Measurements from ENCODE around the gene SLAMF6. TPM values are rescaled to one million over a fixed set of nuclear protein-coding genes. Genes with fewer than 3 reads are reported as not detected.

SLAMF6 gene
- total and polyA plus RNA-seq, 4 donors = 0.76 to 1.2 (median 0.92) TPM

GRCh38 chr1:160552425-160552824, 29.4 kb upstream of the SLAMF6 start:
- DNase-seq (ENCODE audit: low spot score) = no peak
- TF ChIP-seq ZBTB33 (IDR thresholded peaks at IDR 0.05) (no peak), TAF1 (conservative IDR thresholded peaks at IDR 0.05) (no peak), HNF4A (conservative IDR thresholded peaks at IDR 0.05) (no peak), FOXA2 (IDR thresholded peaks at IDR 0.05) (no peak), MAX (IDR thresholded peaks at IDR 0.05) (no peak)
- Histone ChIP-seq H3K9me3 (ENCODE audit: control insufficient read depth in 4 of 4, low read length in 3 of 4) (no peaks in the 10 kb centered on the region), H3K27me3 (ENCODE audit: control insufficient read depth in 4 of 4, insufficient read depth in 4 of 4, low read length in 3 of 4) (no peaks in the 10 kb centered on the region), H3K36me3 (ENCODE audit: control insufficient read depth in 4 of 4, insufficient read depth in 3 of 4, low read depth in 1 of 4, low read length in 3 of 4) (no peaks in the 10 kb centered on the region), H3K27ac (ENCODE audit: low read depth in 1 of 2, low read length in 2 of 2) (no peak overlapping the region), H3K9ac (ENCODE audit: low read depth in 1 of 2, low read length in 2 of 2) (no peak overlapping the region), H3K4me3 (ENCODE audit: low read depth in 1 of 3, low read length in 3 of 3) (no peak overlapping the region), H3K4me1 (ENCODE audit: control insufficient read depth in 4 of 4, insufficient read depth in 4 of 4, low read length in 3 of 4) (no peaks in the 10 kb centered on the region)
- 89% methylated on average over 2 of the region's 2 CpGs for WGBS

GRCh38 chr1:160550572-160551034, 27.5 kb upstream of the SLAMF6 start:
- no peak overlapping the region for H3K9ac ChIP-seq (ENCODE audit: low read depth in 1 of 2, low read length in 2 of 2)
- no peak overlapping the region for H3K27ac ChIP-seq (ENCODE audit: low read depth in 1 of 2, low read length in 2 of 2)
- no peaks in the 10 kb centered on the region for H3K27me3 ChIP-seq (ENCODE audit: control insufficient read depth in 4 of 4, insufficient read depth in 4 of 4, low read length in 3 of 4)
- H3K9me3 ChIP-seq (ENCODE audit: control insufficient read depth in 4 of 4, low read length in 3 of 4) = no peaks in the 10 kb centered on the region
- 70% methylated on average over 6 of the region's 6 CpGs for WGBS
- no peaks in the 10 kb centered on the region for H3K36me3 ChIP-seq (ENCODE audit: control insufficient read depth in 4 of 4, insufficient read depth in 3 of 4, low read depth in 1 of 4, low read length in 3 of 4)
- TF ChIP-seq CTCF (IDR thresholded peaks at IDR 0.05; ENCODE audit: low read depth, low read length, missing input control) (peak; percentile 5), HNF4A (conservative IDR thresholded peaks at IDR 0.05) (no peak)
- H3K4me3 ChIP-seq (ENCODE audit: low read depth in 1 of 3, low read length in 3 of 3) = no peak overlapping the region
- no peaks in the 10 kb centered on the region for H3K4me1 ChIP-seq (ENCODE audit: control insufficient read depth in 4 of 4, insufficient read depth in 4 of 4, low read length in 3 of 4)
- no peak for DNase-seq (ENCODE audit: low spot score)

GRCh38 chr1:160549665-160550006, 26.6 kb upstream of the SLAMF6 start:
- Histone ChIP-seq H3K4me1 (ENCODE audit: control insufficient read depth in 4 of 4, insufficient read depth in 4 of 4, low read length in 3 of 4) (peaks cover 0 to 6% (median 2%) of the 10 kb centered on the region in 4 donors), H3K9ac (ENCODE audit: low read depth in 1 of 2, low read length in 2 of 2) (no peak overlapping the region), H3K36me3 (ENCODE audit: control insufficient read depth in 4 of 4, insufficient read depth in 3 of 4, low read depth in 1 of 4, low read length in 3 of 4) (no peaks in the 10 kb centered on the region), H3K4me3 (ENCODE audit: low read depth in 1 of 3, low read length in 3 of 3) (no peak overlapping the region), H3K27ac (ENCODE audit: low read depth in 1 of 2, low read length in 2 of 2) (no peak overlapping the region), H3K27me3 (ENCODE audit: control insufficient read depth in 4 of 4, insufficient read depth in 4 of 4, low read length in 3 of 4) (no peaks in the 10 kb centered on the region), H3K9me3 (ENCODE audit: control insufficient read depth in 4 of 4, low read length in 3 of 4) (no peaks in the 10 kb centered on the region)
- 96% methylated on average over 3 of the region's 3 CpGs for whole genome bisulfite sequencing
- TF ChIP-seq RXRA (IDR thresholded peaks at IDR 0.05) (no peak), MAX (IDR thresholded peaks at IDR 0.05) (no peak), NR2F2 (IDR thresholded peaks at IDR 0.05) (no peak), TAF1 (conservative IDR thresholded peaks at IDR 0.05) (no peak), REST (IDR thresholded peaks at IDR 0.05) (no peak), ATF3 (IDR thresholded peaks at IDR 0.05) (no peak)
- no peak for DNase-seq (ENCODE audit: low spot score)

Data from liver (tissue), 9 donors.